GM12891 (cell line): ENCODE results near the gene SYCP2.

Source experiments
- POLR2A ChIP-seq: IDR thresholded peaks from 2 replicates; pipeline ENCODE4 v1.6.1; 2011; ENCODE audit warnings: low read depth, low read length, control low read depth
- POLR2AphosphoS5 ChIP-seq: IDR thresholded peaks from 2 replicates; pipeline ENCODE4 v1.6.1; 2011; ENCODE audit warnings: low read depth, low read length, control low read depth

DNA sequence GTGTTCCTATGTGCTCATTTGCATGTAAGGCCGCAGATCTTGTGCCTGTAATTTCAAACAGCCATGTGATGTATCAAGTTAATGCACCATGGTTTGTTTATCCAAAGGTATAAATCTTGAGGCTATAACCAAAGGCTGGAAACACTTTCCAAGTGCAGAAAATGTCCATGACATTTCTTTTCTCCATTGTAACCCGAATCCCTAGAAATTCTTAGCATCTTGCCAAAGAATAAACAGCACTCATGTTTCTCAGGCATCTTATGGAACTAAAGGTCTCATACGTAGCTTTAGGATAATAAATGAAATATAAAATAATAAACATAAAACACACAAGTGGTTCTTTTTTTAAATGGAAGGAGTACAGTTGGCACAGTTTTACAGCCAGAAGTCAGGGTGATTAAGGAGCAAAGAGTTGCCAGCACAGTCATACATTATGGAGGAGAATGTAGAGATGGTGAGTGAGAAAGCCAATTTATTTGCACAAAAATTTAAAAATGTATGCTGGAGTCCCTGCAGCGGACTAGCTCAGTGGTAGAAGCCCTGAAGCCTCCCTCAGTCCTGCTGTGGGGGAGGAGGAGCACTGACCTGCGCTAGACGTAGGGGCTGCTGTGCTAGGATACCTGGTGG lies 42.8 kb upstream of the SYCP2 start:
- TF ChIP-seq POLR2A, result no peak
- TF ChIP-seq POLR2AphosphoS5, result no peak
